GM12873 (cell line): ENCODE data around the gene LMF1.

Experiments
- CTCF ChIP-seq: IDR thresholded peaks from 2 replicates; pipeline ENCODE4 v1.5.1; 2012; ENCODE audit warnings: low read depth, mild to moderate bottlenecking, moderate library complexity, low read length, control low read depth; ENCODE audit not compliant: insufficient read depth; ENCODE audit errors: missing control alignments

The LMF1 gene

GRCh38 chr16:883340-883739 lies 87.4 kb downstream of the LMF1 start:
- TF ChIP-seq CTCF = no peak

- no peak for TF ChIP-seq CTCF
Measured at GRCh38 chr16:882256-882655, 88.5 kb downstream of the LMF1 start.

- TF ChIP-seq CTCF = no peak
Measured at GRCh38 chr16:881219-882097, 89.3 kb downstream of the LMF1 start.

- TF ChIP-seq CTCF = no peak
Measured at GRCh38 chr16:880471-881171, 90.2 kb downstream of the LMF1 start.

- TF ChIP-seq CTCF = no peak
Measured at GRCh38 chr16:879986-880385, 90.8 kb downstream of the LMF1 start.

DNA sequence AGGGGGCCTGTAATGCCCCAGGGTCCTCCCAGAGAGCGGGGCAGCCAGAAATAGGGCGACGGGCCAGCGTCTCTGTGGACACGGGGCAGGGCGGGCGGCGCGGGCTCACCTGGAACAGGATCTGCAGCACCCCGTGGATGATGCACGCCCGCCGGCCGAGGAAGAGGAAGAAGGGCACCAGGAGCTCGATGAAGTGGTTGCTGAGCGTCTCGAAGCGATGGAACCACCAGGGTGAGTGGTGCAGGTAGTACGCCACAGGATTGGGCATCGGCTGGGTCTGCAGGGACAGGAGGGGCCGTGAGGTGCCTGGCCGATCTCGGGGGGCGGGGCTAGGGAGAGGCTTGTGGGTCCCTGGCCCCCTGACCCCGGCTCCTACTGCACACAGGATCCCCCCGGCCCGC lies 91.3 kb downstream of the LMF1 start:
- TF ChIP-seq CTCF = no peak

- no peak for TF ChIP-seq CTCF
Measured at GRCh38 chr16:878886-879285, 91.9 kb downstream of the LMF1 start.
